GM12878 (cell line): ENCODE results near the gene PLCXD1. TPM values are rescaled to one million over a fixed set of nuclear protein-coding genes. Genes with fewer than 3 reads are reported as not detected.

Experiments used
- BHLHE40 ChIP-seq, 2 experiments: fragments of 450-650 bp in 1 of 2; IDR thresholded peaks; 2 replicates each; pipeline ENCODE4 v1.6.1; 2011 to 2017; ENCODE audit warnings: low read depth in 2 of 2, borderline replicate concordance in 1 of 2, improper control_type of control experiment in 1 of 2, low read length in 1 of 2, mild to moderate bottlenecking in 1 of 2
- CREB1 ChIP-seq: IDR thresholded peaks from 2 replicates; pipeline ENCODE4 v1.6.1; 2012; ENCODE audit warnings: low read depth, mild to moderate bottlenecking, inconsistent platforms
- RELA ChIP-seq: fragments of 450-650 bp; IDR thresholded peaks from 2 replicates; pipeline ENCODE4 v1.8.0; 2014; ENCODE audit warnings: borderline replicate concordance; ENCODE audit not compliant: partially characterized antibody
- TAF1 ChIP-seq: IDR thresholded peaks from 2 replicates; pipeline ENCODE4 v1.6.1; 2011; ENCODE audit warnings: mild to moderate bottlenecking, low read depth, low read length, borderline replicate concordance
- polyA plus RNA-seq, 11 experiments: library from polyadenylated mRNA; depleted of rRNA in 4 of 11; unstranded in 6 of 11; stranded (reverse) in 5 of 11; fragments of >200 nt; fragmentation: Nextera tagmentation in 4 of 11; fragmentation: Illumina TruSeq in 1 of 11; extraction: Ambion mirVana in 4 of 11; extraction: Trizol in 1 of 11; gene quantifications; 1 replicate in 1 of 11; 2 replicates in 10 of 11; pipeline versions ENCODE4 v1.2.1 to v1.2.3, GENCODE V29; 2011 to 2016; ENCODE audit warnings: inconsistent platforms in 2 of 11, missing spikeins in 2 of 11, low read depth in 1 of 11
- total RNA-seq, 4 experiments: library from RNA; depleted of rRNA in 3 of 4; stranded (reverse); fragments of >200 nt in 3 of 4; fragmentation: Illumina TruSeq in 1 of 4; extraction: Trizol in 1 of 4; gene quantifications; 2 replicates each; pipeline versions ENCODE4 v1.2.1 to v1.2.3, GENCODE V29; 2013 to 2021
- TF ChIP-seq, protein P1 (sequence below): fragments of 450-650 bp; formaldehyde crosslinking; IDR thresholded peaks from 2 replicates; pipeline ENCODE4 v1.4.0; 2022; ENCODE audit warnings: mild to moderate bottlenecking, moderate library complexity
- TF ChIP-seq, protein P2 (sequence below): fragments of 450-650 bp; IDR thresholded peaks from 2 replicates; pipeline ENCODE4 v1.6.1; 2017; ENCODE audit warnings: antibody characterized with exemption, mild to moderate bottlenecking, moderate library complexity

The PLCXD1 gene
- total and polyA plus RNA-seq, 10 of the 15 experiments (the other 5 are each of a cell fraction or from before 2014, with no cell fraction given), result 2.4 to 49.7 (median 18.0) TPM

DNA sequence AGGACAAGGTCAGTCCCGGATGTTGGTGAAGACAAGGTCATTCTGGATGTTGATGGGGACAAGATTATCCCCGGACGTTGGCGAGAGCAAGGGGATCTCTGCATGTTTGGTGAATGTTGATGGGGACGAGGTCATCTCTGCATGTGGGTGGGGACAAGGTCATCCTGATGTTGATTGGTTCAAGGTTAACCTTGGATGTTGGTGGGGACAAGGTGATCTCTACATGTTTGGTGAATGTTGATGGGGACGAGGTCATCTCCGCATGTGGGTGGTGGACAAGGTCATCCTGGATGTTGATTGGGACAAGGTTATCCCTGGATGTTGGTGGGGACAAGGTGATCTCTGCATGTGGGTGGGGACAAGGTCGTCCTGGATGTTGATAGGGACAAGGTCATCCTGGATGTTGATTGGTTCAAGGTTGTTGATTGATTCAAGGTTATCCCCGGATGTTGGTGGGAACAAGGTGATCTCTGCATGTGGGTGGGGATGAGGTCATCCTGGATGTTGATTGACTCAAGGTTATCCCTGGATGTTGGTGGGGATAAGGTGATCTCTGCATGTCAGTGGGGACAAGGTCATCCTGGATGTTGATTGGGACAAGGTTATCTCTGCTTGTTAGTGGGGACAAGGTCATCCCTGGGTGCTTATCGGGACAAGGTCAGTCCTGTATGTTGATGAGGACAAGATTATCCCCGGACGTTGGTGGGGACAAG lies 28.8 kb upstream of the PLCXD1 start (continued):
- TF ChIP-seq, protein P1, sequence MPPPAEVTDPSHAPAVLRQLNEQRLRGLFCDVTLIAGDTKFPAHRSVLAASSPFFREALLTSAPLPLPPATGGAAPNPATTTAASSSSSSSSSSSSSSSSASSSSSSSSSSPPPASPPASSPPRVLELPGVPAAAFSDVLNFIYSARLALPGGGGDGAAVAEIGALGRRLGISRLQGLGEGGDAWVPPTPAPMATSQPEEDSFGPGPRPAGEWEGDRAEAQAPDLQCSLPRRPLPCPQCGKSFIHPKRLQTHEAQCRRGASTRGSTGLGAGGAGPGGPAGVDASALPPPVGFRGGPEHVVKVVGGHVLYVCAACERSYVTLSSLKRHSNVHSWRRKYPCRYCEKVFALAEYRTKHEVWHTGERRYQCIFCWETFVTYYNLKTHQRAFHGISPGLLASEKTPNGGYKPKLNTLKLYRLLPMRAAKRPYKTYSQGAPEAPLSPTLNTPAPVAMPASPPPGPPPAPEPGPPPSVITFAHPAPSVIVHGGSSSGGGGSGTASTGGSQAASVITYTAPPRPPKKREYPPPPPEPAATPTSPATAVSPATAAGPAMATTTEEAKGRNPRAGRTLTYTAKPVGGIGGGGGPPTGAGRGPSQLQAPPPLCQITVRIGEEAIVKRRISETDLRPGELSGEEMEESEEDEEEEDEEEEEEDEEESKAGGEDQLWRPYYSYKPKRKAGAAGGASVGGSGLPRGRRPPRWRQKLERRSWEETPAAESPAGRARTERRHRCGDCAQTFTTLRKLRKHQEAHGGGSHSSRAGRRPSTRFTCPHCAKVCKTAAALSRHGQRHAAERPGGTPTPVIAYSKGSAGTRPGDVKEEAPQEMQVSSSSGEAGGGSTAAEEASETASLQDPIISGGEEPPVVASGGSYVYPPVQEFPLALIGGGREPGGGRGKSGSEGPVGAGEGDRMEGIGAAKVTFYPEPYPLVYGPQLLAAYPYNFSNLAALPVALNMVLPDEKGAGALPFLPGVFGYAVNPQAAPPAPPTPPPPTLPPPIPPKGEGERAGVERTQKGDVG (CRISPR knock-in tag), result no peak
- TF ChIP-seq CREB1, result no peak
- TF ChIP-seq, protein P2, sequence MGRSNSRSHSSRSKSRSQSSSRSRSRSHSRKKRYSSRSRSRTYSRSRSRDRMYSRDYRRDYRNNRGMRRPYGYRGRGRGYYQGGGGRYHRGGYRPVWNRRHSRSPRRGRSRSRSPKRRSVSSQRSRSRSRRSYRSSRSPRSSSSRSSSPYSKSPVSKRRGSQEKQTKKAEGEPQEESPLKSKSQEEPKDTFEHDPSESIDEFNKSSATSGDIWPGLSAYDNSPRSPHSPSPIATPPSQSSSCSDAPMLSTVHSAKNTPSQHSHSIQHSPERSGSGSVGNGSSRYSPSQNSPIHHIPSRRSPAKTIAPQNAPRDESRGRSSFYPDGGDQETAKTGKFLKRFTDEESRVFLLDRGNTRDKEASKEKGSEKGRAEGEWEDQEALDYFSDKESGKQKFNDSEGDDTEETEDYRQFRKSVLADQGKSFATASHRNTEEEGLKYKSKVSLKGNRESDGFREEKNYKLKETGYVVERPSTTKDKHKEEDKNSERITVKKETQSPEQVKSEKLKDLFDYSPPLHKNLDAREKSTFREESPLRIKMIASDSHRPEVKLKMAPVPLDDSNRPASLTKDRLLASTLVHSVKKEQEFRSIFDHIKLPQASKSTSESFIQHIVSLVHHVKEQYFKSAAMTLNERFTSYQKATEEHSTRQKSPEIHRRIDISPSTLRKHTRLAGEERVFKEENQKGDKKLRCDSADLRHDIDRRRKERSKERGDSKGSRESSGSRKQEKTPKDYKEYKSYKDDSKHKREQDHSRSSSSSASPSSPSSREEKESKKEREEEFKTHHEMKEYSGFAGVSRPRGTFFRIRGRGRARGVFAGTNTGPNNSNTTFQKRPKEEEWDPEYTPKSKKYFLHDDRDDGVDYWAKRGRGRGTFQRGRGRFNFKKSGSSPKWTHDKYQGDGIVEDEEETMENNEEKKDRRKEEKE, result no peak
- no peak for TF ChIP-seq BHLHE40 (IDR thresholded peaks at IDR 0.05; ENCODE audit: borderline replicate concordance in 1 of 2, low read depth in 2 of 2, low read length in 1 of 2)
- TF ChIP-seq TAF1, result no peak
- TF ChIP-seq RELA, result no peak
